ENCODE data around the gene SPDYE17. TPM values are rescaled to one million over a fixed set of nuclear protein-coding genes. Genes with fewer than 3 reads are reported as not detected.
"Not testable (repeated sequence)": the region's sequence is repeated elsewhere in the genome, so short reads cannot be mapped to it uniquely, and the experiment has no call there.

The SPDYE17 gene
- total and polyA plus RNA-seq, 2 of the 8 experiments (the other 6 are each of a cell fraction or from before 2014, with no cell fraction given): not detected

DNA sequence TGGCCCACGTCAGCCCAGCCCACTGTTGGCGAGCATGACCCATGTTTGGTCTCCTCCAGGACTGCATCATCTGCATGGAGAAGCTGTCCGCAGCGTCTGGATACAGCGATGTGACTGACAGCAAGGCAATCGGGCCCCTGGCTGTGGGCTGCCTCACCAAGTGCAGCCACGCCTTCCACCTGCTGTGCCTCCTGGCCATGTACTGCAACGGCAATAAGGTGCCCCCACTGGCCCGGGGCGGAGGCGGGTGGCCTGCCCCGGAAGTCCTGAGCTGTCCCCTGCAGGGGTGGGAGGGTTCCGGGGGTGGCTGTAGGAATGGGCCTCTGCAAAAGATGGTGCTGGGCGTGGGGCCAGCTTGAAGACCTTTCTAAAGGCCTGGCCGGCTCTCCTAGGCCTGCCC lies 30.1 kb downstream of the SPDYE17 start:
- peaks cover 17% of the 10 kb centered on the region; the same call in 1 of the 2 replicates for H3K23me2 ChIP-seq (ENCODE audit: low read depth, low read length)
- H4K5ac ChIP-seq (ENCODE audit: insufficient read length, low read depth, low read length); H2BK20ac ChIP-seq (ENCODE audit: low read length); H3K27me3 ChIP-seq (replicated peaks in 1 of 4; ENCODE audit: control insufficient read depth in 3 of 4, extremely low read depth in 1 of 4, insufficient read depth in 3 of 4, low read length in 3 of 4); H3K56ac ChIP-seq (replicated peaks; ENCODE audit: insufficient read length, low read depth, low read length); H3K23ac ChIP-seq (ENCODE audit: insufficient read length); H3K18ac ChIP-seq (ENCODE audit: extremely low read depth, low read length); H3K9me3 ChIP-seq (ENCODE audit: insufficient read depth in 2 of 2, low read depth in 1 of 2, low read length in 1 of 2); H3K4me3 ChIP-seq (ENCODE audit: extremely low read depth in 1 of 4, insufficient read depth in 2 of 4, low read depth in 3 of 4, low read length in 4 of 4); POLR2A ChIA-PET (ENCODE audit: partially characterized antibody); CTCF ChIA-PET (ENCODE audit: partially characterized antibody); H2BK120ac ChIP-seq (replicated peaks; ENCODE audit: low read depth, low read length); H4K8ac ChIP-seq (ENCODE audit: extremely low read depth, insufficient read depth, low read length); H3K14ac ChIP-seq (ENCODE audit: insufficient read length); H3K9ac ChIP-seq (replicated peaks in 1 of 4; ENCODE audit: extremely low read depth in 1 of 4, low read depth in 3 of 4, low read length in 3 of 4); H2BK15ac ChIP-seq (ENCODE audit: low read length); FAIRE-seq; H2AFZ ChIP-seq (ENCODE audit: low read length); H3K4ac ChIP-seq (replicated peaks; ENCODE audit: insufficient read length, low read depth, low read length); H2BK12ac ChIP-seq (ENCODE audit: low read depth, low read length); H2AK5ac ChIP-seq (ENCODE audit: low read depth, low read length); H3K79me2 ChIP-seq (ENCODE audit: control insufficient read depth in 1 of 2, insufficient read depth in 2 of 2, low read length in 2 of 2); H3K27ac ChIP-seq (ENCODE audit: low read depth, low read length); H3K4me1 ChIP-seq (replicated peaks in 1 of 4; ENCODE audit: control insufficient read depth in 3 of 4, insufficient read depth in 4 of 4, low read length in 3 of 4); H3K36me3 ChIP-seq (ENCODE audit: control insufficient read depth in 2 of 4, insufficient read depth in 4 of 4, low read length in 3 of 4); H3K79me1 ChIP-seq (ENCODE audit: low read depth, low read length); H4K91ac ChIP-seq (replicated peaks; ENCODE audit: insufficient read length, low read length); H3K4me2 ChIP-seq (ENCODE audit: insufficient read depth in 1 of 2, low read depth in 2 of 2, low read length in 2 of 2); H2BK5ac ChIP-seq (ENCODE audit: low read depth, low read length): not testable (repeated sequence)
- peak in 1 of 2 experiments; percentile 23 for DNase-seq (ENCODE audit: low read depth in 1 of 2, low spot score in 2 of 2)
- H4K20me1 ChIP-seq (replicated peaks in 1 of 2; ENCODE audit: control insufficient read depth in 1 of 2, insufficient read depth in 2 of 2, low read length in 2 of 2): peaks cover 0 to 12% of the 10 kb centered on the region in 2 experiments
- 99% methylated on average over 10 of the region's 15 CpGs; no CpG with 5 or more reads in 1 of the 2 experiments for WGBS, 2 experiments (ENCODE audit: extremely low coverage in 1 of 2, insufficient coverage in 1 of 2, insufficient read length in 1 of 2, insufficient replicate concordance in 2 of 2, low coverage in 1 of 2, low lambda C conversion rate in 2 of 2, missing lambda C conversion rate in 1 of 2)

Measured in H1 (cell line).